ENCODE data around the gene INS.
"Not testable (repeated sequence)": the region's sequence is repeated elsewhere in the genome, so short reads cannot be mapped to it uniquely, and the experiment has no call there.

Gene INS

GRCh38 chr11:2130881-2131352 lies 30.1 kb downstream of the INS start:
- DNase-seq, result no peak

GRCh38 chr11:2129699-2130366 lies 31.2 kb downstream of the INS start:
- DNase-seq, result no peak

GRCh38 chr11:2129308-2129698 lies 31.7 kb downstream of the INS start:
- DNase-seq, result no peak

GRCh38 chr11:2128511-2129307 lies 32.3 kb downstream of the INS start:
- no peak for DNase-seq

- DNase-seq, result no peak
Observed at GRCh38 chr11:2128130-2128510, 32.9 kb downstream of the INS start.

GRCh38 chr11:2127482-2128129 lies 33.4 kb downstream of the INS start:
- DNase-seq, result no peak

- no peak for DNase-seq
Observed at GRCh38 chr11:2126520-2127085, 34.4 kb downstream of the INS start.

- not testable (repeated sequence) for DNase-seq
Observed at GRCh38 chr11:2124736-2125484, 36.1 kb downstream of the INS start.

GRCh38 chr11:2123628-2123960 lies 37.4 kb downstream of the INS start:
- DNase-seq, result no peak

- no peak for DNase-seq
Observed at GRCh38 chr11:2122907-2123627, 37.9 kb downstream of the INS start.

GRCh38 chr11:2122222-2122906 lies 38.6 kb downstream of the INS start:
- no peak for DNase-seq

- no peak for DNase-seq
Observed at GRCh38 chr11:2121227-2122130, 39.5 kb downstream of the INS start.

GRCh38 chr11:2120359-2121100 lies 40.5 kb downstream of the INS start:
- no peak for DNase-seq

GRCh38 chr11:2118677-2119076 lies 42.3 kb downstream of the INS start:
- DNase-seq, result no peak

- no peak for DNase-seq
Observed at GRCh38 chr11:2116680-2117079, 44.3 kb downstream of the INS start.

- no peak for DNase-seq
Observed at GRCh38 chr11:2115308-2115707, 45.7 kb downstream of the INS start.

- DNase-seq, result no peak
Observed at GRCh38 chr11:2114430-2115241, 46.4 kb downstream of the INS start.

- no peak for DNase-seq
Observed at GRCh38 chr11:2113776-2114175, 47.2 kb downstream of the INS start.

GRCh38 chr11:2110521-2110920 lies 50.5 kb downstream of the INS start:
- no peak for DNase-seq

Data from NCI-H526 (cell line).